Activated naive CD4-positive, alpha-beta T cell treated with anti-CD3 and anti-CD28 coated beads, Interleukin-2, amount 50 U/mL, for 72 hours (primary cell): ENCODE measurements around the gene GALNT10. TPM values are rescaled to one million over a fixed set of nuclear protein-coding genes. Genes with fewer than 3 reads are reported as not detected.
A peak's percentile ranks its signal among the peaks of the same experiment; 100 is the strongest.
"Not testable (repeated sequence)": the region's sequence is repeated elsewhere in the genome, so short reads cannot be mapped to it uniquely, and the experiment has no call there.

Experiments
- ATAC-seq, 2 donors: fragments of 150-1000 bp; cut with Tn5 transposase; 2 replicates each; pipeline ENCODE4 v1.10.0; 2021; ENCODE audit warnings: mild to moderate bottlenecking in 2 of 2, moderate library complexity in 2 of 2
- DNase-seq, 2 donors: peaks; one replicate each; pipeline ENCODE4 v3.0.0; 2021 to 2022; ENCODE audit warnings: low spot score in 2 of 2
- H3K27ac Mint-ChIP-seq, 2 donors: one replicate each; pipeline ENCODE4 v1.8.0; 2022; ENCODE audit warnings: mild to moderate bottlenecking in 2 of 2, mixed read lengths in 2 of 2
- H3K36me3 Mint-ChIP-seq, 2 donors: one replicate each; pipeline ENCODE4 v1.8.0; 2022; ENCODE audit warnings: mixed read lengths in 2 of 2
- H3K9me3 Mint-ChIP-seq, 2 donors: one replicate each; pipeline ENCODE4 v1.8.0; 2022; ENCODE audit warnings: mixed read lengths in 2 of 2
- total RNA-seq, 2 donors: library from RNA; stranded (reverse); gene quantifications; one replicate each; pipeline ENCODE4 v1.2.3, GENCODE V29; 2022

GALNT10 gene
- total RNA-seq, 2 donors from 2014 or later = 22.9 to 66.2 TPM

DNA sequence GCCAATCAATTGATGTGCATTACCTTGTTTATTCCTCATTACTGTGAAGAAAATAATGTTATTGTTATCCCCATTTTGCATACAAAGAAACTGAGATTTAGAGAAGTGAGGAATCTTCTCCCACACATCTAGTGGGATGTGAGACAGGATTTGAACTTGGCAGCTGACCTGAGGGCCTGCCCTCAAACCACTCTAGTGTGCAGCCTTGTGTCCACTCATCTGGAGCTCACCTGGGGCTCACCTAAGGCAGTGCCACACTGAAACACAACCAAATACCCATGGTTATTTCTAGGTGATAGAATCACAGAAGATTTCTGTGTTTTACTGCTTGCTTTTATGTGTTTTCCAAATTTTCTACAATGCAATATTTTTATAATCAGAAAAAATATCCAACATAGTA, 160.6 kb downstream of the GALNT10 start:
- Mint-ChIP-seq H3K27ac (no peak overlapping the region), H3K36me3 (no peaks in the 10 kb centered on the region), H3K9me3 (no peaks in the 10 kb centered on the region)
- DNase-seq (no peak), ATAC-seq (no peak)

DNA sequence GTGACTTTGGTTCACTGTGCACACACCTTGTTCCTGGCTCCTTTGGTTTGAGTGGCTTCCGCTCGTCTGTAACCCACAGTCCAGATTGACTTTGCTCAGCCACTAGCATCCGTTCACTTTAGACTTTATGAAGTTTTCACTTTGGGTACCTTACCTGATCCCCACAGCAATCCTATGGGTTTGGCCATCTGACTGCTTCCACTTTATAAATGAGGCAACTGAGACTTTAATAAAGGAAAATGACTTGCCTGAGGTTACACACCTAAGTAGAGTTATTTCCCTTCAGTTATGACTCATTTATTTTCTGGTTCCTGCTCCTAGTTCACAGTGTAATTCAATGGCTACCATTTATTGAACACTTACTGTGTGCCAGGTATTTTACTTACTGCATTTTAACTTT, 161.0 kb downstream of the GALNT10 start:
- peak; percentile 70 to 76 for ATAC-seq
- DNase-seq = no peak
- H3K36me3 Mint-ChIP-seq = no peaks in the 10 kb centered on the region
- no peak overlapping the region for H3K27ac Mint-ChIP-seq
- H3K9me3 Mint-ChIP-seq = no peaks in the 10 kb centered on the region

DNA sequence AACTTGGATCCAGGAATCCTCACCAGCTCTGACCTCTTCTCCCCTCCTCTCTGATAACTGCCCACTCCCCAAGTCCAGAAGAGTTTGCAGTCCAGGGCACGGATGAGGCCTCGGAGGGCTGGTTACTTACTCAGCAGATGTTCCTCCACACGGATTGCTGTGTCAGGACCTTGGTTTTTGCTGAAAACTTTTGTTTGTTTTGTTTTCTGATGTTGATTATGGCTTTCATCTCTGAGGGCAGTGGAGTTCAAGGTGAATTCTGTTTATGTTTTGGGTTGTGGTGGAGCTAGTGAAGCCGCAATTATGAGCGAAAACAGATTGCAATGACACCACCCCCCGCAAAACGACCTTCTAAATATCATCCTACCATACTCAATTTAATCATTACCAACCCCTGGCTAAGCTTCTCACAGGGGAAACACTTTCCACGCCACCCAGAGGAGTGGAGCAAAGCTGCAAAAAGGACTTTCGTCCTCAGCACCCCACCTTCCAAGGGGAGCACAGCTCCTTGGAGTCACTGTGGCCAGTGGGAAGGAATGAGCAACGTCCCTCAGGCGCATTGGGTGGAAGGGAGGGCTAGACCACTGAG, 162.5 kb downstream of the GALNT10 start:
- H3K27ac Mint-ChIP-seq = no peak overlapping the region
- H3K9me3 Mint-ChIP-seq = no peaks in the 10 kb centered on the region
- no peak for ATAC-seq
- DNase-seq = no peak
- no peaks in the 10 kb centered on the region for H3K36me3 Mint-ChIP-seq

DNA sequence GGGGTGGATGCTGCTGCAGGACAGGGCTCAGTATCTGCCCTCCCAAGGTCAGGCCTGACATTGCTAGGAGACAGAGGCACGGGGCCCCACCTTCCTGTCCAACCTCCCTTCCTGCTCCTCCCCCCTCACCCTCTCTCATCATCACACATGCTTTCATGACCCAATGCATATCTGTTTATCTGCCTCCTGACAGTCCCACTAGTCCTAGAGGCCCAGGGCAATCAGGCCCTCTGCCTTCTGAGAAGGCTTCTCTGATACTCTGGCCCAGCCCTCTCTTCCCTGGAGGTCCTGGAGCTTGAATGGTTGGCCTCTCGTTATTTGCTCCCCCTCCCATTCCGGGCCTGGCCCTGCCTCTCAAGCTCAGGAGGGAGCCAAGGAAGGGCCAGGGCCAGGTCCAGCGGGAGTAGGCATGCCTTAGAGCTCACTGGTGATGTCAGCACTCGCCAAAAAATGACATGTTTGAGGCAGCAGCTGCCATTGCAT, 164.6 kb downstream of the GALNT10 start:
- ATAC-seq (no peak), DNase-seq (no peak)
- no peaks in the 10 kb centered on the region for H3K36me3 Mint-ChIP-seq
- no peak overlapping the region for H3K27ac Mint-ChIP-seq
- no peaks in the 10 kb centered on the region for H3K9me3 Mint-ChIP-seq

DNA sequence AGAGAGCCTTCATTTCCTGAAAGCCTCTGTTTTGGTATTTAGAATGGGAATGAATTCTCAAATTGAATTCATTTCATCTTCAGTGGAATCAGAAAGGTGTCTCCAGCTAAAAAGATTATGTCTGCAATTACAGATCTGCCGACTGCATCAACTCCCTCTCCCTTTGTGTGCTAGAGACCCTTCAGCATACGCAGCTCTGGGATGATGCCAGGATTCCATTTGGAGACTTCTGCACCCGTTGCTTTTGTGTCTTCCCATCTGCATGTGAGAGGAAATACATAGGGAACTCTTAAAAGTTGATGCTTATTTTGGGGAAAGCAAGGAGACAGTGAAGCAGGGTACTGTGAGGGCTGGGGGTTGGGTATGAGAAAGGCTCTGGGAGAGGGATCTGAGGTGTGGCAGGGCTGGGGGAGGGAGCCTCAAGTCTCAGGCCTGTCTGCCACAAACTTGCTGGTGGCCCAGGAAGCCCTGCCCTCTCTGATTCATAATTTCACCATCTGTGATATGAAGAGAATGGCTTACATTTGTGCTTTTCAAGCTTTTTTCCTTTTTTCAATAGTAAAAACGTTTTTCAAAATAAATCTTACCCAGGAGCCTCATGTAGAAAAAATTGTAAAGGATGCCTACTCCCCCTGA, 165.6 kb downstream of the GALNT10 start:
- DNase-seq (no peak), ATAC-seq (peak in 1 of 2 donors; percentile 25)
- no peak overlapping the region for H3K27ac Mint-ChIP-seq
- no peaks in the 10 kb centered on the region for H3K36me3 Mint-ChIP-seq
- no peaks in the 10 kb centered on the region for H3K9me3 Mint-ChIP-seq

DNA sequence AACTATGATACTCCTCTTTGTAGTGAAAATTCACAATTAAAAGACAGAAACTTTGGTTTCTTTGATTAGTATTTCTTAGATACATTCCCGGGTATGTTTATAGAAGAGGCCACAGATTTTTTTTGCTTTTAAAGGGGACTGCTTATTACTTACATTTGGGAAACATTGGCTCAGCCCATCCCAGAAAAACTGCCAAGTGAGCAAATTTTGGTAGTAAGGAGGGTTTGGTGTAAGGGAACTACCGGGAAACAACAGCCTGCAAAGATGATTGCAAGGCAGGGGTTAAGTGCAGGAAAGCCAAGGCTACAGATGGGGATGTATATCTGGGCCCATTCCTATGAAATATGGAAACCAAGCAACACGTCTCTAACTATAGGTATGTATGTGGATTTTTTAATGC, 166.4 kb downstream of the GALNT10 start:
- H3K36me3 Mint-ChIP-seq = no peaks in the 10 kb centered on the region
- no peak for DNase-seq

DNA sequence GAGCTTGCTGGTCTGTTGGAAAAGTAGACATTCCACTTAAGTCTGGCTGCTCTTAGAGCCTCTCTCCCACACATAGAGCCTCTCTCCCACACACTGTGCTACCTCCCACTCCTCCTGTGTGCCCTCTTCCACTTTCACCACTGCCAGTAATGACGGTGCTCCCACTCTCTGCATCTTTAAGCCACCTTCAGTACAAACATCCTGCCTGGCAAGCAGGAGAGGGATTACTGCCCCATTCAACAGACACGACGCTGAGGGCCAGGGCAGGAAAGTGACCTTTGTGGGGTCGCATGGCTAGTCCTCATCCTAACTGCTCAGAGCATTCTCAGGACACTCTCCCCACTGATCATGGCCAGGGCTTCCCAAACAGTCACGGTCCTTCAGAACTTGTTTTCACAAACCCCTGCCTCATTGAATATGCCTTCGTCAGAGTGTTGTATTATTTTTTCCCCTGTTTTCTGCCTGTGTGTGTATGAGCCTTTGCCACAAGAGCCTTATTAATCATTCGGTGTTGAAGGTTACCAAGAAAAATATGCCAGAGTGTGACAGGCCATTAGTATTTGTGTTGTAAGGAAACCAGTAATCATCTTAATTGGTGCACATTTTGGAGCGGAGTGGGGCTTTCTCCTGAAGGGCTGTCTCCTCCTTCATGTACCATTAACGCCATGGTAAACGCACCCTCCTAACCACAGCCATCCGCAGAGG, 168.1 kb downstream of the GALNT10 start:
- ATAC-seq = no peak
- no peak for DNase-seq

More for the DNA sequence above, 166.4 kb downstream of the GALNT10 start:
- Mint-ChIP-seq H3K9me3 (no peaks in the 10 kb centered on the region), H3K27ac (no peak overlapping the region)
- ATAC-seq = no peak

DNA sequence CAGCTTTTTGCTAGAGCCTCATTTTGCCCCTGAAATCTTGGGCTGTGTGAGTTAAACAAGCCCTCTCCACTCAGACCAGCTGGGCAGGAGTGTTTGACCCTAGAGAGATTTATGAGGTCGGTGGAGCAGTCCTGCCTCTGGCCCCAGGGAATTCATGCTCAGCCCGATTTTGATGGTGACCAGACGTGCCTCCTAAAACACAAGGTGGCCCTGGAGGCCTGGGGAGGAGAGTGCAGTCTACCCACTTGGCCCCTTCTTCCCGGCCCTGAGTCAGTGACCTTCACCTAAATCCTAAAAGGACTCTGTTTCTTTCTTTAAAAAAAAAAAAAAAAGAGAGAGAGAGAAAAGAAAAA, 168.7 kb downstream of the GALNT10 start:
- DNase-seq (no peak), ATAC-seq (no peak)
- no peak overlapping the region for H3K27ac Mint-ChIP-seq
- H3K36me3 Mint-ChIP-seq = no peaks in the 10 kb centered on the region
- no peaks in the 10 kb centered on the region for H3K9me3 Mint-ChIP-seq

More for the DNA sequence above, 168.1 kb downstream of the GALNT10 start:
- H3K27ac Mint-ChIP-seq = peak overlapping the region in 1 of 2 donors; percentile 15
- H3K9me3 Mint-ChIP-seq = no peaks in the 10 kb centered on the region
- H3K36me3 Mint-ChIP-seq = no peaks in the 10 kb centered on the region

DNA sequence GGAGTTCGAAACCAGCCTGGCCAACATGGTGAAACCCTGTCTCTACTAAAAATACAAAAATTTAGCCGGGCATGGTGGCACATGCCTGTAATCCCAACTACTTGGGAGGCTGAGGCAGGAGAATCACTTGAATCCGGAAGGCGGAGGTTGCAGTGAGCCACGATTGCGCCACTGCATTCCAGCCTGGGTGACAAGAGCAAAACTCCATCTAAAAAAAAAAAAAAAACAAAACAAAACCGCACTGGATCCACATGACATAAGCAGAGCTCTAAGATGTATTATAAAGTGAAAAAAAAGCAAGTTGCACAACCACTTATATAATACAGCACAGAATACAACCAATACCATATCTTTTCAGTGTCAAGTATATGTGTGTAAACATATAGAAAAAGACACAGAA, 169.7 kb downstream of the GALNT10 start:
- H3K9me3 Mint-ChIP-seq, DNase-seq, ATAC-seq, H3K27ac Mint-ChIP-seq, H3K36me3 Mint-ChIP-seq: not testable (repeated sequence)

DNA sequence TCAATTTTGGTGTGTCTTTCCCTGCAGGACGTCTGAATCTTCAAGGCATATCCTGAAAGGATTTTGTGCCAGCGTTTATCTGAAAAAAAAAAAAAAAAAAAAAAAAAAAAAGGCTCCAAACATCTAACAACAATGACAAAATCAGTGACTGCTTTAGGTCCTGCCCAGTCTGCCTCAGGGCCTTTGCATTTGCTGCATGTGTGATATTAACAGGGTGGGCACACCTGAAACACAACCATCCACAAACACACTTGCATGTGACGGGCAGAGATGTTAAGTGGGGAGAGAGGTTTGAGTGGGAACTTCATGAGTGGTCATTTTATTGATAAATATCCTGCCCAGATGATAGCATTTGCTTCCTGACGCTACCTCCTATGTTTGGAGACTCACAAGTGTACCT, 172.9 kb downstream of the GALNT10 start:
- no peak overlapping the region for H3K27ac Mint-ChIP-seq
- no peaks in the 10 kb centered on the region for H3K36me3 Mint-ChIP-seq
- H3K9me3 Mint-ChIP-seq = no peaks in the 10 kb centered on the region
- DNase-seq (no peak), ATAC-seq (no peak)

DNA sequence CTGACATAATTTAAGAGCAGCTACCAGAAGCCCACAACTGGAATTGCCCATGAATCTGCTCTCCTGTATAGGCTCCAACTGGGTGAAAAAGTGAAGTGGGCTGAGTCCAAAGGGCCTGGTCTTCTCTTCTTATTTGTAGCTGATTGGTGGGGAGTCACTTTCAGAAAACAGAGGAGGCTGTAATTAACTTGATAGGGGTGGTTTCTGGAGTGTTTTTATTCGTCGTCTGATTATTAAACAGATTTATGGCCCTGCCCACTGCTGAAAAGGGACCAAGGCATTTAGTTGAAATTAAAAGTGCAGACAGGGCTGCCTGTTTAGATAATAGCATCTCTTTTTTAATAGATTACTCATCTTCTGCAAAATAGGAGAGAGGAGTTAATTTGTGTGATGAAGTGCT, 174.2 kb downstream of the GALNT10 start:
- no peak overlapping the region for H3K27ac Mint-ChIP-seq
- no peaks in the 10 kb centered on the region for H3K36me3 Mint-ChIP-seq
- no peaks in the 10 kb centered on the region for H3K9me3 Mint-ChIP-seq
- DNase-seq (no peak), ATAC-seq (no peak)

DNA sequence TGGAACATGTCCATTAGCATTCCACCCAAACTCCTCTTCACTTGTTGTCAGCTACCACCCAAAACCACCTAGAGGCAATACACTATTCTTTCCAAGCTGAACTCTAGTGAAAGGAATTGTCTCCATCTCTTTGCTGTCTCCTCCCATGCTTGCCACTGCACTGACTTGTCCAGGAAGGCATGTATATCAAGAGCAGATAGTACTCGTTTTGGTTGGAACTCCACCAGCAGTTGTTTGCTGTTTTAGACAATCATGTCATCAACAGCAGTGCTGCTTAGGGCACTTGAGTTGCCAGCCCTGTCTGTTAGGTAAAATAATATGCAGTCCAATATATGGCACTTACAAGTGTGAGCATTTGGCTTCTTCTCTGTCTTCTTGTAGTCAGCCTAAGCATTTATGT, 175.3 kb downstream of the GALNT10 start:
- Mint-ChIP-seq H3K36me3 (no peaks in the 10 kb centered on the region), H3K9me3 (no peaks in the 10 kb centered on the region), H3K27ac (no peak overlapping the region)
- ATAC-seq (no peak), DNase-seq (no peak)

DNA sequence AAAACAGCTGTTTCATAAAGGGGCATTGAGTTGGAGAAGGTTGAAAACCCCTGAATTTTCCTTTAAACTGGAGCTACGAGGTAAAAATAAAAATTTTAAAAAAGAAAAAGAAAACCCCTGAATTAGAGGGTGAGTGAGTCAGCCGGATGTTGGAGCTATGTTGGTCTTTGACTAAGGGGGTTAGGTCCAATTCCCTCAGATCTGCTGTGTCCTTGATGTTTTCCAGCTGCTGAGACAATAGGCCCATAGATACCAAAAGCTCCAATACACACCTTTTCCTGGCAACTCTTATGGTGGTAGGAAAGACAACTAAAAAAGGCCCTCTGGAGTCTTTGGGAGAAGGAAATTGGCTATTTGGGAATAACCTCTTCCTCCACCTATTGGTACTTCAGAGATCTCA, 175.8 kb downstream of the GALNT10 start:
- DNase-seq = no peak
- ATAC-seq = no peak
- H3K9me3 Mint-ChIP-seq = no peaks in the 10 kb centered on the region
- no peaks in the 10 kb centered on the region for H3K36me3 Mint-ChIP-seq
- H3K27ac Mint-ChIP-seq = no peak overlapping the region

DNA sequence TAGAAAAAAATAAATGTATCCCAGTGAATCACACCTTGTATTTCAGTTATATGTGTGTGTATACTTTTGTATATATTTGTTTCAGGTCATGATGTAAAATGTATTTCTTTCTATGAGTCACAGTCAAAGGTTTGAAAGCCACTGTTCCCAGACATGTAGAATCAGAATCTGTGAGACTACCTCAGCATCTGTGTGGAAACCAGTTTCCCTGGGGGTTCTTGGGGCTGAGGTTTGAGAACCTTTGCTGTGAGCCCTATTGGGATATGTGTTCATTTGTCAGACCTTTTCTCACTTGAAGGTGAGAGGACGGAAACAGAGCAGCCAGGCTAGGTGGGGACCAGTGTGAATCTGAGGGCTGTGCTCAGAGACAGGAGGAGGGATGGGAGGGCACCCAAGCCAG, 176.6 kb downstream of the GALNT10 start:
- peak; percentile 14 to 84 for ATAC-seq
- H3K9me3 Mint-ChIP-seq = no peaks in the 10 kb centered on the region
- DNase-seq = no peak
- no peak overlapping the region for H3K27ac Mint-ChIP-seq
- H3K36me3 Mint-ChIP-seq = no peaks in the 10 kb centered on the region

DNA sequence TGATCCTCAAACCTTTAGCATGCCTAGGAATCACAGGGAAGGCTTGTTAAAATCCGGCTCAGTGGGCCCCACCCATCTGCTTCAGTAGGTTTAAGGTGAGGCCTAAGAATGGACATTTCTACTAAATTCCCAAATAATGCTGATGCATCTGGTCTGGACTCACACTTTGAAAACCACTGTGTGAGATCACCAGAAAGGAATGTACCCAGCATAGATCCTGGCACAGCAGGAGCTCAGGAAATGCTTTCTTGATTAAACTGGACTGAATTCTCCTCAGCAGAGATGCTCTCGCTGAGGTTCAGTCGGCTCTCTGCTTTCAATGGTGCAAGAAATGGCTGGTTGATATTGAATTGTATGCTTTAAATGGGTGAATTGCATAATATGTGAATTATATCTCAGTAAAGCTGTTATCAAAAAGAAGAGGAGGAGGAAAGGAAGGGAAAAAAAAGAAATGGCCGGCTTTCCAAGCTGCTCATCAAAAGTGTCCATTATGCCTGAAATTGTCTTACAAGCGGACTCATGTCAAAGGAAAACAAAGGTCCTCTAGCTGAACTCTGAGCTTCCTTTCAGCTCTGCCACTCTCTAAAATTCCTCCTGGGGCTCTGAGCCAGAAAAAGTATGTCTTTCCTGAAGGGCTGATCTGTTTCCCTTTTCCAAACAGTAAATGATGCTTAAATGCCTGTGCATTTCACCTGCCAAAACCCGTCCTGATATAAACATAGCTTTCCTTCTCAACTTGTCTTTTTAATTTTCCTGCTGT, 177.7 kb downstream of the GALNT10 start:
- no peaks in the 10 kb centered on the region for H3K36me3 Mint-ChIP-seq
- peak overlapping the region in 1 of 2 donors; percentile 35 for H3K27ac Mint-ChIP-seq
- ATAC-seq = no peak
- no peak for DNase-seq
- H3K9me3 Mint-ChIP-seq = no peaks in the 10 kb centered on the region

DNA sequence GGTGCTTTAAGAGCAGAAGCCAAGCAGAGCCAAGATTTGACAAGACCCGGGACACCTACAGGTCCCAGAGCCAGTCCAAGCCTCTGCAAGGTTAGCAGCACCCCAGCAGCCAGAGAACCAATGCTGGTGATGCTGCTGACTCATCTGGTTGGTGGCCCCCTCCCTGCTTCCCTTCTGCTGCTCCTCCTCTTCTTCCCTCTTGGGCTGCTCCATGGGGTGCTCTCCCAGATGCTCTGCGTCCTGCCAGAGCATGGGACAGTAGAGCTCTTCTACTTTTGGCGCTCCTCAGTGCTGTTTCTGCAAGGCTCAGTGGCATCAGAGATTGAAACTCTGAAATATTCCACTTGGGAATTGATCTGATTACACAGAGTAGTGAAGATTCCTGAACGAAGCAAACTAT, 179.1 kb downstream of the GALNT10 start:
- ATAC-seq (no peak), DNase-seq (no peak)
- Mint-ChIP-seq H3K27ac (no peak overlapping the region), H3K36me3 (no peaks in the 10 kb centered on the region), H3K9me3 (no peaks in the 10 kb centered on the region)

DNA sequence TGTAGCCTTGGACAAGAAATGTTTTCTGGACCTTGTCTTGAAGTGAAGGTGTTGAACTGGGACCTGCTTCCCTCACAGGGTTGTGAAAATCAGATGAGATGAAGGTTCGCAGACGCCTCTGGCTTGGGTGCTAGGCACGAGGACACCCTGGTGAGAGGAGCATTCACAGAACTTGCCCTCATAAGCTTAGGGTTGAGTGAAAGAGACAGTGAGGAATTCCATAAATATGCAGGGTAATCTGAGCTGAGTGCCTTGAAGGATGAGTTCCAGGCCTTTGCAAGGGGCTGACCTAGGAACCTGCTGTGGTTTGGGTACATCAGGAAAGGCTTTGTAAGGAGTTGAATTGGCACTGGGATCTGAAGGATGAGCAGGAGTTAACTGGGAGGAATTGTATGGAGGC, 179.6 kb downstream of the GALNT10 start:
- no peaks in the 10 kb centered on the region for H3K9me3 Mint-ChIP-seq
- ATAC-seq (no peak), DNase-seq (no peak)
- H3K27ac Mint-ChIP-seq = no peak overlapping the region
- no peaks in the 10 kb centered on the region for H3K36me3 Mint-ChIP-seq
